Measurements from ENCODE around the gene DERL3.

- TF ChIP-seq CTCF (IDR thresholded peaks at IDR 0.05; ENCODE audit: low read depth, low read length) (no peak), EZH2phosphoT487 (IDR thresholded peaks at IDR 0.05; ENCODE audit: low read depth) (no peak)
Measured at GRCh38 chr22:23868580-23868979, 29.8 kb upstream of the DERL3 start.
